Fibroblast of skin of right quadriceps (primary cell): Measurements from ENCODE around the gene AUTS2.

Source experiments
- DNase-seq: peaks from one replicate; pipeline ENCODE4 v3.0.0-alpha.2; 2013

The AUTS2 gene

DNA sequence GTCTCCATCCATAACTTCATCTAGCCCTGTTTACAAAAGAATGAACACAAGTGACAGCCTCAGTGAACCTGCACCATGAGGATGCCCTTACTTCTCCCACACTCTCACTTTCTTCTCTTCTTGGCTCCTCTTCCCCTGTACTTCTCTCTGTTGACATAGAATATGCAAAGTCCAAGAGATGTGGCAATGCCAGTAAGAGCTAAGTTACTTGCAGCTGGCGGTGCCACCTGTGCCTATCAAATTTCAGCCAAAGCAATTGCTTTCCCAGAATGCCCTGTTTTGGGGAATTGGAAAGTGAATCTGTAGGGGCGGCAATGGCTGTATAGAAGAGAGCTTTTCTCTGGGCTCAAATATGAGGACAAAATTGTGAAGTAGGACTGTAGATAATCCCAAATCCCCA is 557.8 kb downstream of the AUTS2 start:
- no peak for DNase-seq

DNA sequence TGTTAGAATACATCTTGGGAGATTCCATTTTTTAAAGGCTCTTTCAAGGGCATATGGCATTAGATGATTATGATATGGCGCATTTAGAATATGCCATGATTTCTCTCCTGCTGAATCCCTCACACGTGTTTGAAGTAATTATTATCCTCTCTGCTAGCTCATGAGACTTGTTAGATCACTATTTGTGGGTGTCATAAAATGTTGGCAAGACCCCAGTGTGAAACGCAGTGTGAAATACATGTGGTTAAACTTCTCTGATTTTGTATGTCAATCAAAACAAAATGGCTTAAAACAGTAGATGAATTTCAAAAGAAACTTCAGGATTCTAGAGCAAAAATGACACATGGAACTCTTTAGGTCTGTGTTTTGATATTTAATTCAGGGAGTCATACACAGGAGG is 560.8 kb downstream of the AUTS2 start:
- DNase-seq = peak; percentile 10

- no peak for DNase-seq
Observed at GRCh38 chr7:70165477-70166170, 567.3 kb downstream of the AUTS2 start.

DNA sequence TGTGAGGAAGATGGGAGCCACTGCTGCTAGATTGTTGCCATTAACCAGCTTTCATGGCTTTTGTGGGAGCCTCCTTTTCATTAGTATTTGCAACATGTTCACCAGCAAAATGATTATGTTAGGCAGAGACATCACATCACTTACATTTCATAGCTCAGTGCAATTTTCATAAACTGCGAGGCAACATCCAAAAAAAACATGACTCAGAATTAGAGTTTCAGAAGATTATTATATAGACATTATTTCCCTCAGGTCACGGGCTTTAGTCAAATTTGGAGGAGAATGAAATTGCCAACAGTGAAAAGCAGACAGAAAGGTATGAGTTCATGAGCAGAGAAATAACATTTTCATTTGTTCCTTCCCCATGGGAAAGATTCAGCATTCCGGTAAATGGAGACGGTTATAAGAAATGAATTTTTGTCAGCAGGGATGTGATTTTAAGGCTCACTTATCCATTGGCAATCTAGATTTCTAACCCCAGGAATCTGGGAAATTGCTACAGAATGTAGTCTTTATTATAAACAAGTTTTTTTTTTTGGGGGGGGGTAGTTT is 573.2 kb downstream of the AUTS2 start:
- DNase-seq = peak; percentile 44

DNA sequence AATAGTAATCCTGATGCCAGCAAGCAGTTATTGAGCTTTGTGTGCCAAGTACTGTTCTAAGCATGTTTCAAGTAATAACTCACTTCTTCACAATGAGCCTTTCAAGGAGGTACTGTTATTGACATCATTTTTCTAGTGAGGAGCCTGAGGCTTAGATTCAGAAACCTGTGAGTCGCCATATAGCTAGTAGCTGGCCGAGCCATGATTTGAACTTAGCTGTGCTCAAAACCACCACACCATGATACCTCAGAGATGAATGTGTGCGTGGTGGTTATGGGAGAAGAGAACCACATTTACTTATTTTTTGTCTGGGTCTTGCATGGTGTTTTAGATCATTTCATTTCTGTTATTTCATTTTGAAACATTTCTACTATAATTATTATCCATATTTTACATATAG is 578.9 kb downstream of the AUTS2 start:
- DNase-seq = peak; percentile 83

DNA sequence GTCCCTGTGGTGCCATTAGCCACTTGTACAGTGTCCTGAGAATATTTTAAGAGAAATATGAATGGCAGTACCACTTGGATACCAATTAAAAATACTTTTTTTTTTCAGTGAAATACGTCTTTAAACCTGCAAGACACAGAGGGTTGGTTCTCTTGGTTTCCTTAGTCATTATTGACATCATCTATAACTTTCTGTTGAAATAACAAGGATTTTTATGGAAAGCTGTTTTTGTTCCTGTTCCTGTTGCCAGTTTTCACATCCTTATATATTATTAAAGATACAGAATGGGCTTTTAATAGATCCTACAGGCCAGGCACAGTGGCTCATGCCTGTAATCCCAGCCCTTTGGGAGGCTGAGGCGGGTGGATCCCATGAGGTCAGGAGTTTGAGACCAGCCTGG is 579.9 kb downstream of the AUTS2 start:
- no peak for DNase-seq

DNA sequence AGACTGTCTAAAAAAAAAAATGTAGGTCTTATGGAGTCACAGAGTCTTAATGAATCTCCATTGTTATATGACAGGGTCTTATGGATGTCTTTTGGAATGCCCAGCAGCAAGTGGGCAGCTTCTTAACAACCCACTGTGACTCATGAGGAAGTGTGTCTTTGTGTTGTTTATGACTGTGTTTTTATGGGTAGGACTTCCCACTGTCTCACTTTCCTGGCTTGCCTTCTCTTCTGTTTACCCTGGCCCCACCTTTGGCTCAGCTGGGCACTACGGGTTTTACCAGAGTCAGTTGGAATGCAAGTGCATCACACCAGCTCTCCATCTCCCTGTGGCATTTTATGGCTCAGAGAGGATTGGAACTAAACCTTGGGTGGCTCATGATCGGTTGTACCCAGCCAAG is 580.5 kb downstream of the AUTS2 start:
- DNase-seq = peak; percentile 48

GRCh38 chr7:70182521-70182920 is 584.2 kb downstream of the AUTS2 start:
- no peak for DNase-seq

DNA sequence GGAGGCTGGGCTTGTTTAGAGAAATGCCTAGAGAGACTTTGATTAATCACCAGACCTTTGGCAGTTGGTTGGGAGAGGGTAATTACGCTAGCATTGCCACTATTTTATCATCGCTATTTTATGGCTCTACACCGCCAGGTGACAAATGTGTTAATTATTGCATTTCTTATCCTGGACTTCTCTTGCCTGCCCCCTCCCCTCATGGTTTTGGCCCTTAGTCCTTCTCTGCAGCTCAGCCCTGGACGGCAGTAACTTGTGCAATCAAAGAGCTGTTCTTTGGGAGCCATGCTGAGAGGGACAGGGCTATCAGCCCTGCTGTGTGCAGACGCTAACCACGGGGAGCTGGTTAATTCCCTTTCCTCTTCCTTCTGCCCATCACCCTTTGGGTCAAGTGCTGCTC is 585.0 kb downstream of the AUTS2 start:
- DNase-seq = no peak

GRCh38 chr7:70188901-70189650 is 590.8 kb downstream of the AUTS2 start:
- peak; percentile 66 for DNase-seq

GRCh38 chr7:70189776-70190175 is 591.5 kb downstream of the AUTS2 start:
- no peak for DNase-seq

GRCh38 chr7:70190281-70190680 is 592.0 kb downstream of the AUTS2 start:
- no peak for DNase-seq

GRCh38 chr7:70193514-70193913 is 595.2 kb downstream of the AUTS2 start:
- peak; percentile 27 for DNase-seq

GRCh38 chr7:70208236-70209063 is 610.2 kb downstream of the AUTS2 start:
- DNase-seq = peak; percentile 11

DNA sequence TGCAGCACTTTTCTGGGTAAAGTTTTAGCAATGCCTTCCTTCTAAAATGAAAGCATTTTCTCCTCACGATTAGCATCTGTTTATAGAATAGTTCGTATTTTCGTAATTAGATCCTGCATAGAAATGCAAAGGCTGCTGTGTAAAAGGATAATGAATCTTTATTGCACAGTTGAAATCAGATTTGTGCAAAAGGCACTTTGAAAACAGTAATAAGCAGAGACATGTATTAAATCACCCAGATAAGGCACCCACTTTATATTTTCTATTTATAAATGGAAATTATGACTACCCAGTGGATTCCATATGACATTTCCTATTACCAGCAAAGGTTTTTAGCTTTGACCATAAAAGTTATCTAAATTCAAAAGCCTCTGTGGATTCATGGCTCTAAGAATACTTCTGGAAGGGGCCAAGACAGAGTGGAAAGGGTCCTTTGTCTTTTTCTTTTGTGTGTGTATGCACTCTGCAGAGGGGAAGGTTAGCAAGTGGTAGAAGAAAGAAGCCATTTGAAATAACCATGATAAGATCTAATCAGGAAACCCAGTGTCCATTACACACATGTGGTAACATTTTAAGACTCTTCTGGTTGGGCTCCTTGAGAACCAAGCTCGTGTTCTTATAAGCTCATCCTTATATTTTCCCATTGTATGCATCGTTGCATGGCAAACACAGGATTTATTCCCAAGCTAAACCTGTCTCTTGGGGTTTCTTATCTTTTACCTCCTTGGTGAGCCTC is 612.1 kb downstream of the AUTS2 start:
- DNase-seq = no peak

- DNase-seq = no peak
Observed at GRCh38 chr7:70210936-70211310, 612.6 kb downstream of the AUTS2 start.

DNA sequence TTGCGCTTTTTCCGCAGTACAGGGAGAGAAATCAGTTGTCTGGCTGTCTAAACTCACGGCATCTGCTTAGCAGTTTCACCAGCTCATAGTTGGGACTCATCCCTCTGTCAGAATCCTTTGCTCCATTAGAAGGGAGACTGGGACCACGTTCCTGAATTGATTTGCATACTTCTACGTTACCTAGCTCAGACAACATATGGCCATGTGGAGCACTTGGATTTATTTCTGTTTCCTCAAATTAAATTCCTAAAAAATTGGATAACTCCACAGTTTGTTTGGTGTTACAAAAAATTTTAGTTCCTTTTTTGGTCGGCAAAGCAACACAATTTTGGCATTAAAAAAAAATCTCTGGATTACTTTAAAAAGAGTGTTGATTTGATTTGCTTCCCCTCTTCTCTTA is 614.0 kb downstream of the AUTS2 start:
- DNase-seq = no peak

- DNase-seq = no peak
Observed at GRCh38 chr7:70214071-70214470, 615.8 kb downstream of the AUTS2 start.

GRCh38 chr7:70215491-70215890 is 617.2 kb downstream of the AUTS2 start:
- DNase-seq = peak; percentile 76

DNA sequence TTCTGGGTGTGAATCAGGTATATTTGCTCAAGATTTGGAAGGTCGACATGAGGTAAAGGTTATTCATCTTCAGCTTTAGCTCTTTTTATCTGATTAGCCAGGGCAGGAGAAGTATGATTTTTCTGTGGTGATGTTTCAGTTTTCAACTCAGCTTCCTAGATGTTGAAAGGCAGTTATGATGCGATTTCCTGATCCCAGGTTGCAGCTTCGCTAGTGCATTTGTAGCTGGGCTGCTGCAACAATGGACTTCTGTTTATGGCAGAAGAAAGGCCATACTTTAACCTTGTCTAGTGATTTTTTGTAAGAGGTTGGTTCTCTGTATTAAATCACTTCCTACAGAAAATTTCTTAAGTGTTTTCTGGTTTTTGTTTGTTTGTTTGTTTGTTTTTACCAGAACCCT is 619.3 kb downstream of the AUTS2 start:
- no peak for DNase-seq

- no peak for DNase-seq
Observed at GRCh38 chr7:70218006-70218405, 619.7 kb downstream of the AUTS2 start.

DNA sequence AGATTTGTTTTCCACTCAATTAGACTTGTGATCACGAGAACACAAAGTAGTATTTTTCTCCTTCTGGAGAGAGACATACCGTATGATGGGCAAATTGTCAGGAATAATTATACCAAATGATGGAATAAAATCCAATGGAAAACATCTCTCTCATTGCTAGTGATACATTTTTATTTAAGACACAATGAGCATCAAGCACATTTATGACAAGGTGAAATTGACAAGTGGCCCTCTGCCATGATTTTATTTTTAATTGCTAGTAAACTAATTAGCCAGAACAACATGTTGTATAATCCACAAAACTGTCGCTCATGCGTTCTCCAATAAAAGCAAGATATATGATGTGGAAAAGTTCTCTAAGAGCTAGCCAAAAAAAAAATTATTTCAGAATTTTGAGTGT is 620.8 kb downstream of the AUTS2 start:
- DNase-seq = no peak

GRCh38 chr7:70229242-70229641 is 631.0 kb downstream of the AUTS2 start:
- DNase-seq = no peak
